GM19351 (cell line): Measurements from ENCODE around the gene CSAD.

ENCODE experiments used
- ATAC-seq: cut with Tn5 transposase; IDR thresholded peaks from one replicate; pipeline ENCODE4 v1.9.1; 2021; ENCODE audit warnings: mild to moderate bottlenecking, moderate library complexity; ENCODE audit not compliant: unreplicated experiment

The CSAD gene

GRCh38 chr12:53200107-53200457 lies 19.4 kb upstream of the CSAD start:
- peak; percentile 22 for ATAC-seq

- no peak for ATAC-seq
Observed at GRCh38 chr12:53199700-53200099, 19.0 kb upstream of the CSAD start.

GRCh38 chr12:53198486-53199110 lies 17.9 kb upstream of the CSAD start:
- no peak for ATAC-seq

- no peak for ATAC-seq
Observed at GRCh38 chr12:53197011-53197640, 16.4 kb upstream of the CSAD start.

GRCh38 chr12:53196486-53196885 lies 15.8 kb upstream of the CSAD start:
- ATAC-seq, result no peak

GRCh38 chr12:53195516-53196420 lies 15.0 kb upstream of the CSAD start:
- ATAC-seq, result no peak

- no peak for ATAC-seq
Observed at GRCh38 chr12:53194973-53195372, 14.2 kb upstream of the CSAD start.

- ATAC-seq, result no peak
Observed at GRCh38 chr12:53193985-53194716, 13.4 kb upstream of the CSAD start.

GRCh38 chr12:53193040-53193439 lies 12.3 kb upstream of the CSAD start:
- ATAC-seq, result no peak

- ATAC-seq, result no peak
Observed at GRCh38 chr12:53192531-53193021, 11.9 kb upstream of the CSAD start.

- ATAC-seq, result no peak
Observed at GRCh38 chr12:53191885-53192530, 11.3 kb upstream of the CSAD start.

- no peak for ATAC-seq
Observed at GRCh38 chr12:53191096-53191884, 10.6 kb upstream of the CSAD start.

GRCh38 chr12:53190108-53190729 lies 9.5 kb upstream of the CSAD start:
- peak; percentile 76 for ATAC-seq

- no peak for ATAC-seq
Observed at GRCh38 chr12:53187145-53187899, 6.6 kb upstream of the CSAD start.

GRCh38 chr12:53186745-53187144 lies 6.0 kb upstream of the CSAD start:
- ATAC-seq, result no peak

GRCh38 chr12:53185582-53186153 lies 4.9 kb upstream of the CSAD start:
- no peak for ATAC-seq

GRCh38 chr12:53184828-53185227 lies 4.1 kb upstream of the CSAD start:
- ATAC-seq, result no peak

GRCh38 chr12:53182903-53183302 lies 2.2 kb upstream of the CSAD start:
- no peak for ATAC-seq
